HL-60 (cell line): ENCODE results near the gene CDH22.

Experiments used
- GABPA ChIP-seq: IDR thresholded peaks from 2 replicates; pipeline ENCODE4 v1.6.1; 2012; ENCODE audit warnings: low read depth
- POLR2AphosphoS5 ChIP-seq: IDR thresholded peaks from 2 replicates; pipeline ENCODE4 v1.6.1; 2012; ENCODE audit warnings: low read depth
- SPI1 ChIP-seq: IDR thresholded peaks from 2 replicates; pipeline ENCODE4 v1.6.1; 2012; ENCODE audit warnings: low read depth, mild to moderate bottlenecking, borderline replicate concordance
- TF ChIP-seq, protein P1 (sequence below): IDR thresholded peaks from one replicate; pipeline ENCODE4 v1.5.1; 2011; ENCODE audit warnings: low read length, control low read depth, inconsistent platforms; ENCODE audit not compliant: insufficient read depth
- TF ChIP-seq, protein P2 (sequence below): IDR thresholded peaks from 2 replicates; pipeline ENCODE4 v1.6.1; 2012; ENCODE audit warnings: low read depth; ENCODE audit not compliant: insufficient replicate concordance

DNA sequence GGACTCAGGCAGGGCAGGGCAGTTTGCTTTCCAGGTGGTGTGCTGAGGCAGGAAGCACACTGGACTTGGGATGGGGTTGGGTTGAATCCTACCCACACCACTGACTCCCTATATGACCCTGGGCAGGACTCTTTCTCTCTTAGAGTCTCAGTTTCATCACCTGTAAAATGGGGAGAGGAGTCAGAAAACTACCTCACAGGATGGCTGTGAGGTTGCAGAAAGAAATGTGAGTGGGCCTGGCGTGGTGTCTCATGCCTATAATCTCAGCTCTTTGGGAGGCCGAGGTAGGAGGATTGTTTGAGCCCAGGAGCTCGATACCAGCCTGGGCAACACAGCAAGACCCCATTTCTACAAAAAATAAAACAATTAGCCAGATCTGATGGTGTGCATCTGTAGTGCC lies 122.9 kb downstream of the CDH22 start:
- TF ChIP-seq, protein P1, sequence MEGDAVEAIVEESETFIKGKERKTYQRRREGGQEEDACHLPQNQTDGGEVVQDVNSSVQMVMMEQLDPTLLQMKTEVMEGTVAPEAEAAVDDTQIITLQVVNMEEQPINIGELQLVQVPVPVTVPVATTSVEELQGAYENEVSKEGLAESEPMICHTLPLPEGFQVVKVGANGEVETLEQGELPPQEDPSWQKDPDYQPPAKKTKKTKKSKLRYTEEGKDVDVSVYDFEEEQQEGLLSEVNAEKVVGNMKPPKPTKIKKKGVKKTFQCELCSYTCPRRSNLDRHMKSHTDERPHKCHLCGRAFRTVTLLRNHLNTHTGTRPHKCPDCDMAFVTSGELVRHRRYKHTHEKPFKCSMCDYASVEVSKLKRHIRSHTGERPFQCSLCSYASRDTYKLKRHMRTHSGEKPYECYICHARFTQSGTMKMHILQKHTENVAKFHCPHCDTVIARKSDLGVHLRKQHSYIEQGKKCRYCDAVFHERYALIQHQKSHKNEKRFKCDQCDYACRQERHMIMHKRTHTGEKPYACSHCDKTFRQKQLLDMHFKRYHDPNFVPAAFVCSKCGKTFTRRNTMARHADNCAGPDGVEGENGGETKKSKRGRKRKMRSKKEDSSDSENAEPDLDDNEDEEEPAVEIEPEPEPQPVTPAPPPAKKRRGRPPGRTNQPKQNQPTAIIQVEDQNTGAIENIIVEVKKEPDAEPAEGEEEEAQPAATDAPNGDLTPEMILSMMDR, result no peak
- TF ChIP-seq, protein P2, sequence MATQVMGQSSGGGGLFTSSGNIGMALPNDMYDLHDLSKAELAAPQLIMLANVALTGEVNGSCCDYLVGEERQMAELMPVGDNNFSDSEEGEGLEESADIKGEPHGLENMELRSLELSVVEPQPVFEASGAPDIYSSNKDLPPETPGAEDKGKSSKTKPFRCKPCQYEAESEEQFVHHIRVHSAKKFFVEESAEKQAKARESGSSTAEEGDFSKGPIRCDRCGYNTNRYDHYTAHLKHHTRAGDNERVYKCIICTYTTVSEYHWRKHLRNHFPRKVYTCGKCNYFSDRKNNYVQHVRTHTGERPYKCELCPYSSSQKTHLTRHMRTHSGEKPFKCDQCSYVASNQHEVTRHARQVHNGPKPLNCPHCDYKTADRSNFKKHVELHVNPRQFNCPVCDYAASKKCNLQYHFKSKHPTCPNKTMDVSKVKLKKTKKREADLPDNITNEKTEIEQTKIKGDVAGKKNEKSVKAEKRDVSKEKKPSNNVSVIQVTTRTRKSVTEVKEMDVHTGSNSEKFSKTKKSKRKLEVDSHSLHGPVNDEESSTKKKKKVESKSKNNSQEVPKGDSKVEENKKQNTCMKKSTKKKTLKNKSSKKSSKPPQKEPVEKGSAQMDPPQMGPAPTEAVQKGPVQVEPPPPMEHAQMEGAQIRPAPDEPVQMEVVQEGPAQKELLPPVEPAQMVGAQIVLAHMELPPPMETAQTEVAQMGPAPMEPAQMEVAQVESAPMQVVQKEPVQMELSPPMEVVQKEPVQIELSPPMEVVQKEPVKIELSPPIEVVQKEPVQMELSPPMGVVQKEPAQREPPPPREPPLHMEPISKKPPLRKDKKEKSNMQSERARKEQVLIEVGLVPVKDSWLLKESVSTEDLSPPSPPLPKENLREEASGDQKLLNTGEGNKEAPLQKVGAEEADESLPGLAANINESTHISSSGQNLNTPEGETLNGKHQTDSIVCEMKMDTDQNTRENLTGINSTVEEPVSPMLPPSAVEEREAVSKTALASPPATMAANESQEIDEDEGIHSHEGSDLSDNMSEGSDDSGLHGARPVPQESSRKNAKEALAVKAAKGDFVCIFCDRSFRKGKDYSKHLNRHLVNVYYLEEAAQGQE, result no peak
- TF ChIP-seq POLR2AphosphoS5 (no peak), SPI1 (no peak), GABPA (no peak)
